Measurements from ENCODE around the gene PPP4R3B.
A peak's percentile ranks its signal among the peaks of the same experiment; 100 is the strongest.
"Not testable (repeated sequence)": the region's sequence is repeated elsewhere in the genome, so short reads cannot be mapped to it uniquely, and the experiment has no call there.

The PPP4R3B gene

DNA sequence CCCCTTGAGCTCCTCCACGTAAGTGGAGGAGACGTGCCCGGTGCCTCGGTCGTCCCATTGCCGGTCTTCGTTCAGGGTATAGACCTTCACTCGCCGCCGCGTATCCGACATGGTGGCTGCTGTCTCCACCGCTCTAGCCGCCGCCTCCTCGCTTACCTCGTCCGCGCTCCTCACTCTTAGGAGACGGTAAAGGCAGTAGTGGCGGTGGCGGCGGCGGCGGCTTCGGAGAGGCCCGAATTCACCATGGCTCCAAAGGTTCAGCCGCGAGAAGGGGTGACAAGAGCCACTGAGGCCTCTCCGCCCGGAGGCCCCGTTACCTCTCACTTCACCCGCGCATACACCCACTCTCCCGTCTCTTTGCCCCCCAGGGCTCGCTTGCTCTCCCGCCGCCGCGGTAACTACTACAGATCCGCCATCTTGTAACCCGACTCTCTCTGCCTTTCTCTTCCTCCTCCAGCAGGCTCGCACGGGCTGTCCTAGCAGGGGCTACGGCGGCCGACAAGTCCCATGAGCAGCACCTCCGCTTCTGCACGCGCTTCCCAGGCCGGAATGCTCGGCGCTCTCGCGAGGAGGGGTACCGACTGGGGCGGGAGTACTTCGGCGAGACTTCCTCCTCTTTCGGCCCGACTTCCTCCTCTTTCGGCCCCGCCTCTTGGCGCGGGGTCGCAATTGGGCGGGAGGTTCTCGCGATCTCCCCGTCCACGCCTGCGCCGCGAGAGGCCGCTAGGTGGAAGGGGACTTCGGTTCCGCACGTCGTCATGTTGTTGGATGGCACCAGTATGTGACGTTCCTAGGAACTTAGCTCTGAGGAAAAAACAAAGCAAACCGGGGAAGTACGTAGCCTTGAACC lies at the start of gene PPP4R3B:
Gene PPP4R3B (minus strand): TSS at position 448 of the 850 bp plus-strand sequence. CDS start 337 bp downstream, at position 111.
- DNase-seq, result peak; percentile 95

DNA sequence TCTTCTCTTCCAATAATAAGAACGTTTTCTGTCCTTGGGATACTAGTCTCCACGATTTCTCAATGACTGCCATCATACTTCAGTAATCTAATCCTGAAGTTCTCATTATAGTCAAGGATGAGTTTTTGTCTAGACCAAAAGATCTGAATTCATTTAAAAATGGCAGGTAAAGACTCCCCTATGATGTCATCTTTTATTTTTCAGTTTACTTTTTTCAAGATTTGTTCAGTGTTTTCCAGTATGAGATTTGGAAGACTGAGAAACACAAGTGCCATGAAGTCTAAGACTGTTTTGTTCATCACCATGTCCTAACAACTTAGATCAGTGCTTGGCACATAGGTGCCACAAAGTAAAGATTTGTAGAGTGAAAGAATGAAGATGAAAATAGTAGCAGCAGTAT lies 35.8 kb upstream of the PPP4R3B start:
- no peak for DNase-seq

DNA sequence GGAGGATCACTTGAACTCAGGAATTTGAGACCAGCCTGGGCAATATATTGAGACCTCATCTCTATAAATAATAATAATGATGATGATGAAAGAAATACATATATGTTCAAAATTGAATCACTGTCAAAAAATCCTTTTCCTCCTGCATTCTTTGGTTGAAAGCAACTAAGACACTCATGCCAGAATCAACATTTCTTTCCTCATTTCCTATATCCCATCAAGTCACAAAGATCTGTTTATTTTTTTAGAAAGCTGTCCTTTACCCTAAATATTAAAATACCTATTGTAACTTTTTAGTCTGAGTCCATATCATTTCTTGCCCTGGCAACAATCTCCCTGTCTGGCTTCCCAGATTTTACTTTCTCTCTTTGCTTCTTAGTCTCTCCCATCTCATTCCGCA lies 31.8 kb upstream of the PPP4R3B start:
- no peak for DNase-seq

DNA sequence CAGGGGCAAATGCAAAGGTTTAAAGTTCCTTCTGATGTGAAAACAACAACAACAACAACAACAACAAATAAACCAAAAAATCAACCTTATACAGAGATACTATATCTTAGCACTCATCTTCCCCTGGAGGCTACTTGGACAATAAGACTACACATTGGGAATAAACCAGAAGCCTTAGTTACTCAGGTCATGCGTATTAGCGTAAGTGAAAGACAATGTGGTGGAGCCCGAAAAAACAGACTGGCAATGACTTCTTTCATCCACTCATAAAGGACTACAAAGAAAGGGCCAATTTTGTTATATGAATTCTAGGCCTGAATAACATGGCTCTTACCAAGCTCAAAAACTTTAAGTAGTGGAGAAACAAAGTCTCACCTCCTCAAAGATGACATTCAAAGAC lies 19.4 kb upstream of the PPP4R3B start:
- no peak for DNase-seq

DNA sequence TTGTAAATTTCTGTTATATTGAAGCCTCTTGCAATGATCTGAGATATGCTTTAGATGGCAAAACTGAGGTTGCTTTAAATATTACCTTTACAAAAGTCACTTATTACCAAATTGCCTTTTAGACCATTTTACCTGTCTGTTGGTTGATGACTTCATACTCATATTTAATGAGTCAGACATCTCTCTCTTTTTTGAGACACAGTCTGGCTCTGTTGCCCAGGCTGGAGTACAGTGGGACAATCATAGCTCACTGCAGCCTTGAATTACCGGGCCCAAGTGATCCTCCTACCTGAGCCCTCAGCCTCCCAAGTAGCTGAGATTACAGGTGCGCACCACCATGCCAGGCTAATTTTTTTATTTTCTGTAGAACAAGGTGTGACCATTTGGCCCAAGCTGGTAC lies 11.5 kb upstream of the PPP4R3B start:
- no peak for DNase-seq

DNA sequence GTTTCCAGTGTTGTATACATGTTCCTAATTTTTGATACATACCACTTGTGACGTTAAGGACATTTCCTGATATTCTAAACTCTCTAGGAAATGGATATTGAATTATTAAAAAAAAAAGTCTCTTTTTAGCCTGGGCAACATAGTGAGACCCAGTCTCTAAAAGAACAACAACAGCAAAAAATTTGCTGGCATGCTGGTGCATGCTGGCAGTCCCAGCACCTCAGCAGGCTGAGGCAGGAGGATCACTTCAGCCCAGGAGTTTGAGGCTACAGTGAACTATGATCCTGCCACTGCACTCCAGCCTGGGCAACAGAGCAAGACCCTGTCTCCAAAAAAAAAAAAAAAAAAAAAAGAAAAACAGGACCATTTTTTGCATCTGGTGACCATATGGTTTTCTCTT lies 10.5 kb upstream of the PPP4R3B start:
- no peak for DNase-seq

DNA sequence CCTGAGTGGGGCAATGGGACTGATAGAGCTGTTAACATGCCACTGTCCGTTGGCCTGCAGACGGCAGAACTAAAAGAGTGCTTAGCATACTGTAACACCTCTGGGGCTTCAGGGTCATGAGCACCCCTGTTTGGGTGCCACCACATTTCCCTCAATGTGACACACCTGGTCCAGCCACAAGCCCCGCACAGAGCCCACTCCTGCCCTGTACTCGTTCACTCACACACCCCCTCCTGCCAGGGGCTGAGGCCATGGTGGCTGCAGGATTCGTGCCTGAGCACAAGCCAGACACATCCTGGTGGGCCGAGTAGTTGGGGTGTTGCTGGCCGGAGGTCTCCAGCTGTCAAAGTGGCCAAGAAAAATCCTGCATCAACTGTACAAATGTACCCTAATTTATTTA lies 4.4 kb upstream of the PPP4R3B start:
- no peak for DNase-seq

DNA sequence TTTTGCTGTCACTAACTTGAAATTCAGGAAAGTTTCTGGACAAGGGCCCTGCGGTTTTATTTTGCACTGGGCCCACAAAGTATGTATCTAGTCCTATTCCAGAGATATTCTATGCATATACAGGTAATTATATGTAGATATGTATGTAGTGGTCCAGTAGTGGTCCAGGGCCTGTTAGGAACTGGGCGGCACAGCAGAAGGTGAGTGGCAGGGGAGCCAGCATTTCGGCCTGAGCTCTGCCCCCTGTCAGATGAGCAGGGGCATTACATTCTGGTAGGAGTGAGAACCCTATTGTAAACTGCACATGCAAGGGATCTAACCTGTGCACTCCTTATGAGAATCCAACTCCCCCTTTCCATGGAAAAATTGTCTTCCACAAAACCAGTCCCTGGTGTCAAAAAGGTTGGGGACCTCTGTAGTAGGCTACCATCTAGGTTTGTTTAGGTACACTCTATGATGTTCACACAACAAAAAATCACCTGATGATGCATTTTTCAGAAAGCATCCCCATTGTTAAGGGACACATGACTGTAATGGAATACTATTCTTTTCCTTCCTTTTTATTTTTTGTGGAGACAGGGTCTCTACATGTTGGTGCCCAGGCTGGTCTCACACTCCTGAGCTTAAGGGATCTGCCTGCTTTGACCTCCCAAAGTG lies 2.8 kb upstream of the PPP4R3B start:
- peak; percentile 7 for DNase-seq

DNA sequence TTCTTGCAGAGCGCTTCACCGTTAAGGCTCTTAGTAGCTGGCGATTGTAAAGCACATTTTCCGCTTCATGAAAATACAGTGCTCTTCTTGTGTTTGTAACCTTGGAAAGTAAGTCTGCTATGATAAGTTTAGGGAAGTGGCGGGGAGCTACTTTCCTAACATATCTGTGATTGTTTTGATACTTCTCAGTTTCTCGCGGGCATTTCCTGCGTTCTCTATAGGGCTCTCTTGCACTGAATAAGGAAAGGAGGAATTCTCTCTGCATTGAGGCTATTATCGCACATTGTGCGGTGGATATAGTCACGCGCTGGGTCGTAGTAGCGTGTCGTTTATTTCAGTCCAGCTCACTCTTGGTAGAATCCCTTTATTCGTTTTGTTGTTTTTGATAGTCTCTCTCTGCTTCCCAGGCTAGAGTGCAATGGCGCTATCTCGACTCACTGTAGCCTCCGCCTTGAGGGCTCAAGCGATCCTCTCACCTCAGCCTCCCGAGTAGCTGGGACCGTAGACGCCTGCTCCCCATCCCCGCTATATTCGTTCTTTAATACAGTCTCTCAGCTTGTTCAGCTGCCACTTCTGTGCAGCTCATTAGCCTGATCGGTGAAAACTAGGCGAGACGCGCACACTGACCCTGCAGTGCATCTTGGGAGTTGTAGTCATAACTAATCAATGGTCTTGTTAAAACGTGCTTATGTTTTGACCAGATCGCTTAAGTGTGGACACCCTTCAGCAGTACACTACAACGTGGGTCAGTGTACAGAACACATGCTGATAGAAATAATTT lies 1.0 kb upstream of the PPP4R3B start:
- peak; percentile 36 for DNase-seq

DNA sequence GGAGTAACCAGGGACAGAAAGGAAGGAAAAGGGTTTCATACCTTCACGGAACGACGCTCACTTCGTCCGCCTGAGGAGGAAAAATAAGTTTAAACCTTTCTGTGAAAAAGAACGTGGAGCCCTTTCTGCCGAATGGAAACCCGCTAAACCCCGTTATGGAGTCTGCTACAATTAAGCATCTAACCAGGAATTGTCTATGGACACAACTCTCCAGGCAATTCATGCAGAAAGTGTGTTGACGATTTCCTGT lies 528 bp upstream of the PPP4R3B start:
- no peak for DNase-seq

DNA sequence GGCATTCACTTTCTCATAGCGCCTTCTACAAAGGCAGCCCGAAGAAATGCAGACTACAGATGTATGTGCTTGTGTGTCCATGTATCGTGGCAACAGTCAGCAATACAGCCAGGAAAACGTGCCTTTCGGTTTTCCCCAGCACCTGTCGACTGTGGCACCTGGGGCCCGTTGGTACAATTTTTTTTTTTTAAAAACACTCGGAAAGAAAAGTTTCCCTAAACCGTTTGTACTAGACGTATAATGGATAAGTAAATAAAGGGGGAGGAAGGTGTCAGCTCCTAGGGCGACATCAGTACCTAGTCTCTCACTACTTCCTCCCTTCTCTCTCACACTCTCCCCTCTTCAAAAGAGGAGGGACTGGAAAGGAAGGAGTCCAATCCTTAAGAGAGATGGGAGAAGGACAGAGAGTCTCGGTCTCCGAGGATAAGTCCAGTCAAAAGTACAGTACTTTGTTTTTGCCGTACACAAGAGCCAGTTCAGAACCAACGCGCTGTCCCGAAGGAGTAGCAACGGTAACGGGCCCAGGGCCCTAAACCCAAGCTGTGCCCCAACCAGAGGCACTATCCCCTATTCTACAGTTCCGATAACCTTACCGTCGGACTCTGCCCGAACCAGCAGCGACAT lies 759 bp downstream of the PPP4R3B start:
- DNase-seq, result peak; percentile 70

DNA sequence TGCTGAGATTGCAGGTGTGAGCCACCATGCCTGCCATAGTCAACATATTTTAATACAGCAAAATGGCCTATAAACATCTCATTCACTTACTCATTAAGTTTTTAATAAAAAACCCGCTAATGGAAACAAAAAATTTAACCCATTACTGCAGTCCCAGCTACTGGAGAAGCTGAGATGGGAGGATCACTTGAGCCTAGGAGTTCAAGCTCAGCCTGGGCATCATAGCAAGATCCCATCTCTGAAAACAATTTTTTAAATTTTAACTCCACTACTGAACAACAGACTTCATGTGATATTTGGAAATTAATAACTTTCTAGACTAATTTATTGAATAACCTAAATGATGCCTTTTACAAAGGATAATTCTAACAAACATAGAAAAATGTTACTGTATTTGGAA lies 5.4 kb downstream of the PPP4R3B start:
- no peak for DNase-seq

DNA sequence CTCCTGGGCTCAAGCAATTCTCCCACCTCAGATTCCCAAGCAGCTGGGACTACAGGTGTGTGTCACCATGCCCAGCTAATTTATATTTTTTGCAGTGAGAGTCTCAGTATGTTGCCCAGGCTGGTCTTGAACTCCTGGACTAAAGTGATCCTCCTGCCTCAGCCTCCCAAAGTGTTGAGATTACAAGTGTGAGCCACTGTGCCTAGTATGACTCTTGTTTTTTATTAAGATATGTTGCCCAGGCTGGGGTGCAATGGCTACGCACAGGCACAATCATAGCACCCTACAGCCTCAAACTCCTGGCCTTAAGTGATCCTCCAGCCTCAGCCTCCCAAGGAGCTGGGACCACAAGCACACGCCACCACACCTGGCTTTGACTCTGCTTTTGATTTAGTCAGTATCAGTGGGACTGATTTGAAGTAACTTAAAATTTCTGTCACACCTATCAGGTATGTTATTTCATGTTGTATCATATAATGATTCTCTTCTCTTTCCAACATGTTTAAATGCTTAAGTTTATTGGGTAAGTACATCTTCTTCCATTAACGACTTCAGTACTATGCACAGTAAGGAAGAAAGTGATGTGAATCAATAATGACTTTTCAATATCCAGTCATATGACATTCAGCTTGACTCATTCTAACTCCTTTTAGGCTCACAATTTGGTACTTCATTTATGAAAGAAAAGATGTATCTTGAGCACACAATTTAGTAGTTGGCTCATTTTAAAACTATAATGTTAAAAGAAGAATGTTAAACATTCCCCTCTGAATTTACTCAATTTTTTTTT lies 6.3 kb downstream of the PPP4R3B start:
- DNase-seq, result no peak

DNA sequence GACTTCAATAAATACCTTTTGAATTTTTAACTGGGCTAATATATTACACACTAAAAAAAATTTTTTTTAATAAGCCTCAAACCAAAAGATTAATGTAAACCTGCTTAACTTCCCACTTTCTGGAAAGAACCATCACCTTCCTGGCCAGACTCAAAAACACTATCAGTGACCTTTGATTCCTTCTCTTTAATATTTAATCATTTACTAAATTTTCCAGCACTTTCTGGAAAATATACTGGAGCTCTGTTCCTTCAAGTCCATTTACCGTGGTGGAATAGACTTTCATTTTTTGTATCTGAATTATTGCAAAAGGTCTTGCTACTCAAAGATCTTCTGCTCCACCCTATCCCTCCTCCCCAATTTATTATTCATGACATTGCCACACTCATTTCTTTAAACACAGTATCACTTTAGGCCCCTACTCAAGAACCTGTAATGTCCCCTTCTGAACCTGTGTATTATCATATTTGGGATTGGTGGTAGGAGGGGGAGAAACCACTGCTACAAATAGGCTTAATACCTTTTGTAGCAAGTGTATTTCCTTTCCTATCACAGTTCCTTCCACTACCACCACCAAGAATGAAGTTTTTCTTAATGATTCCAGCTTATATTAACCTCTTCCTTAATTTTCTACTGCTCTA lies 7.4 kb downstream of the PPP4R3B start:
- DNase-seq, result no peak

DNA sequence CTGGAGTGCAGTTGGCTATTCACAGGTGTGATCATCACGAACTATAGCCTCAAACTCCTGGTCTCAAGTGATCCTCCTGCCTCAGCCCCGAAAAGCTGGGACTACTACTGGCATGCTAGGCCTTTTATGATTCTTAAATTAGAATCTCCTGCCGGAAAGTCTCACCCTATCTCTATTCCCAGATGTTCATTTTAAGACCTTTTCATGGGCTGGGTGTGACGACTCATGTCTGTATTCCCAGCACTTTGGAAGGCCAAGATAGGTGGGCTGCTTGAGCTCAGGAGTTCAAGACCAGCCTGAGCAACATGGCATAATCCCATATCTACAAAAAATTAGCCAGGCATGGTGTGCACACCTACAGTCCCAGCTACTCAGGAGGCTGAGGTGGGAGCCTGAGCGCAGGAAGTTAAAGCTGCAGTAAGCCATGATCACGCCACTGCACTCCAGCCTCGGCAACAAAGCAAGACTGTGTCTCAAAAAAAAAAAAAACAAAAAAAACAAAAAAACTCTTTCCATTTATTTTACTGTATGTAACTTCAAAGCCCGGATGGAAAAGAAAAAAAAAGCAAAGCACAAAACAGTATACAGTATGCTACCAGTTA lies 8.1 kb downstream of the PPP4R3B start:
- no peak for DNase-seq

DNA sequence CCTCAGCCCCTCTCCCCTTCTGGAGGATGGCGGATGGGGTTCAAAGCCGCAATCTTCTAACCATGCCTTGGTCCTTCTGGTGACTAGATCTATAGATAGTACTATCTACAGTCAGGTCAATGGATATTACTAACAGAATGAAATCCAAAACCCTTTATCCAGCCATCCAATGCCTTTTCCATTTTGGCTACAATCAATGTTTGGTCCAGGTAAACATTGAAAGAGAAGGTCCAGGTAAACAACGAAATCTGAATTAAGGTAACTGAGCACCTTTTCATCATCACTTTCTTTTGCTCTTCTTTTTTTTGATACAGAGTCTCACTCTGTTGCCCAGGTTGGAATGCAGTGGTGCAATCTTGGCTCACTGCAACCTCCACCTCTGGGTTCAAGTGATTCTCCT lies 9.7 kb downstream of the PPP4R3B start:
- DNase-seq, result no peak

DNA sequence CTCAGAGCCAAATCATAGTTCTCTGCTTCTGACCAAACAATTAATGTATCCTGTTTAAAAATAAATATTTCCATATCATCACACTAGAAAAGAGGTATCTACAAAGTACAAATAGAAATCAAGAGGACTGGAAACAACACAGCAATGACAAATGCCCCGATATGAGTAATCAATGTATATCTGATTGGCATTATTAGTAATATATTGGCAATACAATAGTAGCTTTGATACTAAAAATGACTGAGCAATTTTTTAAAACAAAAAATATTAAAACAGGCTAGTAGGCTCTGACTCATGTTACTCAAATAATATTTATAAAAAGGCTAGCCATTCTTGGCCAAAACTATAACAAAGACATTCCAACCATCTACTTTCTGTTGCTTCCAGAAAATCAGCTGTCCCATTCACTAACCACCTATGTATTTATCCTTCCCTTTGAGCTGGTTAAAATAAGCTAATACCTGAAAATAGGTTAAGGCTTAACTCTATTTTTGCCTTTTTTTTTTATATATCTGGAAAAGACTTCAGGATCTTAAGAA lies 13.3 kb downstream of the PPP4R3B start:
- no peak for DNase-seq

DNA sequence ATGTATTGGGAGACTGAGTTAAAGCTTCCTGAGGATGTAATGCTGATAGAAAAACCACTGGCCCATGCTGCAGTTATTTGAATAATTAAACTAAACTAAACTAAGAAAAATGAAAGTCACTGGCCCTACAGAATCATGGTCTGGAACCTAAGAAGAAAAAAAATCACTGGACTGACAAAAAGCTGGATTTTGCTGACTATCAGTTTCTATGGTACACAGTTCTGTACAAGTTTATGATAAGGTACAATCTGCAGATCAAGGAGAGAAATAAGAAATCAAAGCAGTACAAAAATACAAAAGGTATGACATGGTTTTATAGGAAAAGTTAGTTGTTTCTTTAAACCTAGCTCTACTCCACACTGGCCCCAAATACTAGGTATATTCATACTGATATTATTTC lies 15.6 kb downstream of the PPP4R3B start:
- DNase-seq, result no peak

DNA sequence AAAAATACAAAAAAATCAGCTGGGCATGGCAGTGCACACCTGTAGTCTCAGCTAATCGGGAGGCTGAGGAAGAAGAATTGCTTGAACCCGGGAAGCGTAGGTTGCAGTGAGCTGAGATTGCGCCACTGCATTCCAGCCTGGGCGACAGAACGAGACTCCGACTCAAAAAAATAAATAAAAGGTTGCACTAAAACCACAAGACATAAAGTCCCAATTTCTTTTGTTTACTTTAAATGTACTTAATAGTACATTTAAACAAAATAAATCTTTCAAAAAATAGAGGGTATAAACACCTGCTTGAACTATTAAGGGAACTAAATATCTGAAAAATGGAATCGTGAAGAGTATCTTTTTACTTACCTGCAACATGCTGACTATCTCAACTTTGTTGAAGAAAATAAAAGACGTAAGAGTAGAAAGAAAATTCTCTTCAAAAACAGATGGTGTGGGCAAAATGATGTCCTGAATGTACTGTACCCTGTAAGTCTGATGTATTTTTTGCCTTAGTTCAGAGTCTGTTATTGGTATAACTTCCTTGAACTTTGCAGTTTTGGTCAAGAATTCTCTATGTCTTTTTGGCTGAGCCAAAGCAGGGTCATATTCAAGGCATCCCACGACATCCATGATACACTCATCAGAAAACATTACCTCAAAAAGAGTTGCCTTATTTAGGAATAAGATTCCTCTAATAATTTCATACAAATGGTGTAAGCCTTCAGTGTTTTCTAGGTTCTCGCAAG lies 19.2 kb downstream of the PPP4R3B start:
- DNase-seq, result no peak

DNA sequence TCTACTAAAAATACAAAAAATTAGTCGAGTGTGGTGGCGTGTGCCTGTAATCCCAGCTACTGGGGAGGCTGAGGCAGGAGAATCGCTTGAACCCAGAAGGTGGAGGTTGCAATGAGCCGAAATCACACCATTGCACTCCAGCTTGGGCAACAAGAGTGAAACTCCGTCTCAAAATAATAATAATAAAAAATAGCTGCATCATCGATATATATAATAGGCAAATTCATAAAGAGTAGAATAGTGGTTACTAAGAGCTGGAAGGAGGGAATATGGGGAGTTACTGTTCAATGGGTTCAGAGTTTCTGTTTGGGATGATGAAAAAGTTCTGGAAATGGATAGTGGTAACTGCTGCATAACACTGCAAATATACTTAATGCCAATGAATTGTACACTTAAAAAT lies 20.6 kb downstream of the PPP4R3B start:
- DNase-seq, result not testable (repeated sequence)

DNA sequence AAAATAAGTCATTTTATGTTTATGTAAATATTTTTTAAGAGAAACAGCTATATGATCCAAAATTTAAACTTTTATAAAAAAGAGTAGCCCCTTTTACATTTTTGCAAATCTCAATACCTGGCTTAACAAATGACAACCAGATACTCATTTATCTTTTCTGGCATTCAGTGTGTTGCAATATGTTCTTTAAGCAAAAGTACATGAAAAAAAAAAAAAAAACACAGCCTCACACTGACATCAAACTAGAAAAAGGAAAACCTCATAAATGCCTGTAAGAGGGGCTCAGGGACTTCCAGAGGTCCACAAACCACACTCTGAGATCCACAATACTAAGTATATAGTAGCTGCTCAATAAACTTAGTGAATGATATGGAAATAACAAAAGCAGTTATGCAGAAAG lies 21.9 kb downstream of the PPP4R3B start:
- DNase-seq, result no peak

All from NCI-H510A treated with DMSO at 0.1 percent for 48 hours (cell line).